Fibroblast of lung (primary cell): Measurements from ENCODE around the gene RUFY3. TPM values are rescaled to one million over a fixed set of nuclear protein-coding genes. Genes with fewer than 3 reads are reported as not detected.
A peak's percentile ranks its signal among the peaks of the same experiment; 100 is the strongest.

Source experiments
- DNase-seq, 2 donors: peaks; one replicate each; pipeline versions ENCODE4 v3.0.0 to v3.0.0-alpha.2; 2010; ENCODE audit warnings: low read depth in 2 of 2
- H2AFZ ChIP-seq: 2 replicates; pipeline ENCODE4 v1.5.1; 2012; ENCODE audit warnings: low read length, control low read depth, inconsistent platforms
- H3K27ac ChIP-seq: 2 replicates; pipeline ENCODE4 v1.5.1; 2011; ENCODE audit warnings: low read length, control low read depth; ENCODE audit not compliant: insufficient read depth
- H3K27me3 ChIP-seq: 2 replicates; pipeline ENCODE4 v1.5.1; 2011; ENCODE audit warnings: mild to moderate bottlenecking, low read length; ENCODE audit not compliant: control insufficient read depth, insufficient read depth
- H3K36me3 ChIP-seq: 2 replicates; pipeline ENCODE4 v1.5.1; 2011; ENCODE audit warnings: low read length; ENCODE audit not compliant: control insufficient read depth, insufficient read depth
- H3K4me1 ChIP-seq: 2 replicates; pipeline ENCODE4 v1.5.1; 2011; ENCODE audit warnings: low read length; ENCODE audit not compliant: control insufficient read depth, insufficient read depth; ENCODE audit errors: extremely low read depth
- H3K4me2 ChIP-seq: 2 replicates; pipeline ENCODE4 v1.5.1; 2011; ENCODE audit warnings: low read length, control low read depth; ENCODE audit not compliant: insufficient read depth; ENCODE audit errors: extremely low read depth
- H3K4me3 ChIP-seq, 4 experiments: fragments of 200-600 bp in 1 of 4; sonication (generic) in 1 of 4; replicated peaks in 1 of 4; 2 replicates each; pipeline ENCODE4 v1.5.1; 2011 to 2016; ENCODE audit warnings: low read length in 4 of 4, low read depth in 3 of 4, mild to moderate bottlenecking in 3 of 4, control low read depth in 2 of 4, inconsistent platforms in 1 of 4, mixed read lengths in 1 of 4; ENCODE audit not compliant: insufficient read depth in 1 of 4; ENCODE audit errors: control extremely low read depth in 1 of 4
- H3K79me2 ChIP-seq: 2 replicates; pipeline ENCODE4 v1.5.1; 2012; ENCODE audit warnings: mild to moderate bottlenecking, low read length, inconsistent platforms; ENCODE audit not compliant: control insufficient read depth, insufficient read depth
- H3K9ac ChIP-seq: 2 replicates; pipeline ENCODE4 v1.5.1; 2011; ENCODE audit warnings: mild to moderate bottlenecking, low read length, control low read depth; ENCODE audit not compliant: insufficient read depth
- H3K9me3 ChIP-seq: 2 replicates; pipeline ENCODE4 v1.5.1; 2012; ENCODE audit warnings: low read depth, low read length; ENCODE audit not compliant: control insufficient read depth, insufficient read depth
- H4K20me1 ChIP-seq: 2 replicates; pipeline ENCODE4 v1.5.1; 2011; ENCODE audit warnings: low read length; ENCODE audit not compliant: control insufficient read depth, insufficient read depth; ENCODE audit errors: extremely low read depth
- CTCF ChIP-seq, 2 donors: IDR thresholded peaks in 1 of 2; conservative IDR thresholded peaks in 1 of 2; 1 replicate in 1 of 2; 2 replicates in 1 of 2; pipeline ENCODE4 v1.5.1; 2011 to 2012; ENCODE audit warnings: low read length in 2 of 2, control low read depth in 1 of 2, inconsistent platforms in 1 of 2, low read depth in 1 of 2, mild to moderate bottlenecking in 1 of 2
- EZH2 ChIP-seq: IDR thresholded peaks from 2 replicates; pipeline ENCODE4 v1.5.1; 2012; ENCODE audit warnings: low read length, control low read depth, mild to moderate bottlenecking; ENCODE audit errors: missing control alignments
- polyA plus RNA-seq, 2 donors: library from polyadenylated mRNA; depleted of rRNA in 1 of 2; stranded (reverse) in 1 of 2; unstranded in 1 of 2; fragments of >200 nt; gene quantifications; 2 replicates each; pipeline ENCODE4 v1.2.1, GENCODE V29; 2011 to 2012; ENCODE audit warnings: missing spikeins in 1 of 2
- total RNA-seq: library from RNA; depleted of rRNA; stranded (reverse); fragments of >200 nt; gene quantifications from 2 replicates; pipeline ENCODE4 v1.2.1, GENCODE V29; 2014

The RUFY3 gene
- total and polyA plus RNA-seq, 2 donors (not counting 1 experiment from before 2014, with no cell fraction given) = 36.3 to 97.8 TPM

- Histone ChIP-seq H2AFZ (no peak overlapping the region), H3K4me1 (no peaks in the 10 kb centered on the region), H3K9ac (no peak overlapping the region), H3K27me3 (no peaks in the 10 kb centered on the region), H3K4me3 (no peak overlapping the region), H3K36me3 (no peaks in the 10 kb centered on the region), H4K20me1 (no peaks in the 10 kb centered on the region), H3K27ac (no peak overlapping the region), H3K79me2 (peaks cover 15% of the 10 kb centered on the region), H3K4me2 (no peak overlapping the region), H3K9me3 (no peaks in the 10 kb centered on the region)
- TF ChIP-seq CTCF (conservative IDR thresholded peaks at IDR 0.05 in 1 of 2, IDR thresholded peaks at IDR 0.05 in 1 of 2; ENCODE audit: low read depth in 1 of 2, low read length in 2 of 2) (no peak), EZH2 (no peak)
- no peak for DNase-seq
Observed at GRCh38 chr4:70754470-70754869, 32.7 kb downstream of the RUFY3 start.

- no peaks in the 10 kb centered on the region for H4K20me1 ChIP-seq
- peaks cover 14% of the 10 kb centered on the region for H3K79me2 ChIP-seq
- TF ChIP-seq CTCF (conservative IDR thresholded peaks at IDR 0.05 in 1 of 2, IDR thresholded peaks at IDR 0.05 in 1 of 2; ENCODE audit: low read depth in 1 of 2, low read length in 2 of 2) (no peak), EZH2 (no peak)
- H3K9ac ChIP-seq = no peak overlapping the region
- no peak overlapping the region for H3K4me3 ChIP-seq
- no peaks in the 10 kb centered on the region for H3K27me3 ChIP-seq
- H3K36me3 ChIP-seq = no peaks in the 10 kb centered on the region
- no peaks in the 10 kb centered on the region for H3K9me3 ChIP-seq
- no peak overlapping the region for H2AFZ ChIP-seq
- no peaks in the 10 kb centered on the region for H3K4me1 ChIP-seq
- no peak for DNase-seq
- H3K4me2 ChIP-seq = no peak overlapping the region
- H3K27ac ChIP-seq = no peak overlapping the region
Observed at GRCh38 chr4:70754990-70755688, 33.4 kb downstream of the RUFY3 start.

- Histone ChIP-seq H2AFZ (no peak overlapping the region), H4K20me1 (no peaks in the 10 kb centered on the region), H3K4me1 (no peaks in the 10 kb centered on the region), H3K9me3 (no peaks in the 10 kb centered on the region), H3K79me2 (peaks cover 3% of the 10 kb centered on the region), H3K27ac (no peak overlapping the region), H3K4me2 (peak overlapping the region; percentile 40), H3K4me3 (peak overlapping the region in 1 of 4 experiments; percentile 12), H3K36me3 (peaks cover 1% of the 10 kb centered on the region), H3K27me3 (no peaks in the 10 kb centered on the region), H3K9ac (no peak overlapping the region)
- DNase-seq = no peak
- TF ChIP-seq EZH2 = no peak
- TF ChIP-seq CTCF (conservative IDR thresholded peaks at IDR 0.05 in 1 of 2, IDR thresholded peaks at IDR 0.05 in 1 of 2; ENCODE audit: low read depth in 1 of 2, low read length in 2 of 2) = no peak
Observed at GRCh38 chr4:70759126-70759525, 37.4 kb downstream of the RUFY3 start.
